WTC11 (cell line): ENCODE measurements around the gene ZMIZ1. TPM values are rescaled to one million over a fixed set of nuclear protein-coding genes. Genes with fewer than 3 reads are reported as not detected.

Experiments used
- ATAC-seq: fragments of 200-7000 bp; cut with Tn5 transposase; 2 replicates; pipeline ENCODE4 v1.10.0; 2021; ENCODE audit warnings: mild to moderate bottlenecking, moderate library complexity
- CTCF ChIA-PET: fragments of 300-600 bp; sonication (Branson Sonifier 250); formaldehyde crosslinking; loops from one replicate; lab custom pipeline; 2021; ENCODE audit warnings: antibody characterized with exemption; lab: Charles Lee
- POLR2A ChIA-PET: fragments of 350-600 bp; sonication (Branson Sonifier 250); formaldehyde crosslinking; loops from one replicate; lab custom pipeline; 2021; ENCODE audit warnings: antibody characterized with exemption; lab: Charles Lee
- DNase-seq: peaks from one replicate; pipeline ENCODE4 v3.0.0; 2021; ENCODE audit warnings: low spot score
- H3K27ac Mint-ChIP-seq: 2 replicates; pipeline ENCODE4 v1.8.0; 2021; ENCODE audit warnings: mixed read lengths
- H3K27me3 Mint-ChIP-seq: 2 replicates; pipeline ENCODE4 v1.8.0; 2021; ENCODE audit warnings: low read depth, mild to moderate bottlenecking, moderate library complexity, mixed read lengths
- H3K36me3 Mint-ChIP-seq: 2 replicates; pipeline ENCODE4 v1.8.0; 2021; ENCODE audit warnings: mixed read lengths
- H3K4me1 Mint-ChIP-seq: 2 replicates; pipeline ENCODE4 v1.8.0; 2022; ENCODE audit warnings: mixed read lengths
- H3K4me3 Mint-ChIP-seq: 2 replicates; pipeline ENCODE4 v1.8.0; 2021; ENCODE audit warnings: mild to moderate bottlenecking, moderate library complexity, mixed read lengths
- H3K9me3 Mint-ChIP-seq: 2 replicates; pipeline ENCODE4 v1.8.0; 2021; ENCODE audit warnings: mixed read lengths
- ATF3 ChIP-seq: sonication (generic); formaldehyde crosslinking; conservative IDR thresholded peaks from 2 replicates; pipeline ENCODE4 v1.8.1; 2022; ENCODE audit warnings: mild to moderate bottlenecking, missing genetic modification reagents
- CREM ChIP-seq: sonication (generic); formaldehyde crosslinking; IDR thresholded peaks from 2 replicates; pipeline ENCODE4 v1.8.1; 2022; ENCODE audit warnings: mild to moderate bottlenecking, missing genetic modification reagents, moderate library complexity
- ESRRA ChIP-seq: sonication (generic); formaldehyde crosslinking; IDR thresholded peaks from 2 replicates; pipeline ENCODE4 v1.8.1; 2022; ENCODE audit warnings: mild to moderate bottlenecking, missing genetic modification reagents, borderline replicate concordance
- FOXJ3 ChIP-seq: sonication (generic); formaldehyde crosslinking; IDR thresholded peaks from 2 replicates; pipeline ENCODE4 v1.9.0; 2021; ENCODE audit warnings: missing genetic modification reagents, mild to moderate bottlenecking, borderline replicate concordance
- FOXK1 ChIP-seq: sonication (generic); formaldehyde crosslinking; IDR thresholded peaks from 2 replicates; pipeline ENCODE4 v1.8.0; 2022; ENCODE audit warnings: mild to moderate bottlenecking, moderate library complexity, missing genetic modification reagents
- GRHL2 ChIP-seq: fragments of 250-450 bp; sonication (Bioruptor Pico); IDR thresholded peaks from 2 replicates; pipeline ENCODE4 v1.8.0; 2022; ENCODE audit warnings: mild to moderate bottlenecking, moderate library complexity; ENCODE audit not compliant: insufficient replicate concordance, severe bottlenecking
- IRF2 ChIP-seq: sonication (generic); formaldehyde crosslinking; IDR thresholded peaks from 2 replicates; pipeline ENCODE4 v1.8.0; 2022; ENCODE audit warnings: low read depth, missing genetic modification reagents, borderline replicate concordance
- JAZF1 ChIP-seq: fragments of 250-450 bp; sonication (Bioruptor Pico); IDR thresholded peaks from 2 replicates; pipeline ENCODE4 v1.9.0; 2021; ENCODE audit warnings: moderate library complexity, mild to moderate bottlenecking, inconsistent platforms
- JUN ChIP-seq: sonication (generic); formaldehyde crosslinking; IDR thresholded peaks from 2 replicates; pipeline ENCODE4 v1.8.0; 2023; ENCODE audit warnings: mild to moderate bottlenecking, missing genetic modification reagents
- NFATC4 ChIP-seq: fragments of 250-450 bp; sonication (Bioruptor Pico); IDR thresholded peaks from 2 replicates; pipeline ENCODE4 v1.9.0; 2021; ENCODE audit warnings: mild to moderate bottlenecking
- RORB ChIP-seq: fragments of 250-450 bp; sonication (Bioruptor Pico); IDR thresholded peaks from 2 replicates; pipeline ENCODE4 v1.9.0; 2021; ENCODE audit warnings: mild to moderate bottlenecking
- SMAD3 ChIP-seq: sonication (generic); formaldehyde crosslinking; IDR thresholded peaks from 2 replicates; pipeline ENCODE4 v1.8.0; 2022; ENCODE audit warnings: missing genetic modification reagents, mild to moderate bottlenecking, borderline replicate concordance
- TCF7 ChIP-seq: sonication (generic); formaldehyde crosslinking; IDR thresholded peaks from 2 replicates; pipeline ENCODE4 v1.8.0; 2022; ENCODE audit warnings: mild to moderate bottlenecking, low read depth, missing genetic modification reagents, moderate library complexity
- TEAD1 ChIP-seq: sonication (generic); formaldehyde crosslinking; IDR thresholded peaks from 2 replicates; pipeline ENCODE4 v1.8.0; 2022; ENCODE audit warnings: mild to moderate bottlenecking, missing genetic modification reagents
- TP53 ChIP-seq: sonication (generic); formaldehyde crosslinking; IDR thresholded peaks from 2 replicates; pipeline ENCODE4 v1.8.1; 2023; ENCODE audit warnings: mild to moderate bottlenecking, missing genetic modification reagents
- USF1 ChIP-seq: sonication (generic); formaldehyde crosslinking; IDR thresholded peaks from 2 replicates; pipeline ENCODE4 v1.8.0; 2022; ENCODE audit warnings: mild to moderate bottlenecking, missing genetic modification reagents
- USF2 ChIP-seq: sonication (generic); formaldehyde crosslinking; IDR thresholded peaks from 2 replicates; pipeline ENCODE4 v1.8.1; 2023; ENCODE audit warnings: mild to moderate bottlenecking, missing genetic modification reagents, moderate library complexity
- ZBTB21 ChIP-seq: sonication (generic); formaldehyde crosslinking; IDR thresholded peaks from 2 replicates; pipeline ENCODE4 v1.8.1; 2023; ENCODE audit warnings: mild to moderate bottlenecking, missing genetic modification reagents, borderline replicate concordance
- ZNF138 ChIP-seq: sonication (generic); formaldehyde crosslinking; conservative IDR thresholded peaks from 2 replicates; pipeline ENCODE4 v1.8.1; 2022; ENCODE audit warnings: mild to moderate bottlenecking, moderate library complexity, missing genetic modification reagents
- ZNF232 ChIP-seq: sonication (generic); formaldehyde crosslinking; IDR thresholded peaks from 2 replicates; pipeline ENCODE4 v1.8.0; 2022; ENCODE audit warnings: mild to moderate bottlenecking, missing genetic modification reagents
- ZNF416 ChIP-seq: fragments of 250-450 bp; sonication (Bioruptor Pico); IDR thresholded peaks from 2 replicates; pipeline ENCODE4 v1.9.0; 2021; ENCODE audit warnings: mild to moderate bottlenecking, inconsistent platforms
- total RNA-seq: library from RNA; stranded (reverse); gene quantifications from 3 replicates; pipeline ENCODE4 v1.2.3, GENCODE V29; 2021
- TF ChIP-seq, protein P1 (sequence below): sonication (generic); formaldehyde crosslinking; IDR thresholded peaks from 2 replicates; pipeline ENCODE4 v1.8.0; 2023; ENCODE audit warnings: missing genetic modification reagents
- TF ChIP-seq, protein P2 (sequence below): sonication (generic); formaldehyde crosslinking; IDR thresholded peaks from 2 replicates; pipeline ENCODE4 v1.8.0; 2023; ENCODE audit warnings: mild to moderate bottlenecking, missing genetic modification reagents
- TF ChIP-seq, protein P3 (sequence below): fragments of 250-450 bp; sonication (Bioruptor Pico); IDR thresholded peaks from 2 replicates; pipeline ENCODE4 v1.9.0; 2021; ENCODE audit warnings: mild to moderate bottlenecking

ZMIZ1 gene
- total RNA-seq, 1 experiment from 2014 or later: 44.4 TPM

DNA sequence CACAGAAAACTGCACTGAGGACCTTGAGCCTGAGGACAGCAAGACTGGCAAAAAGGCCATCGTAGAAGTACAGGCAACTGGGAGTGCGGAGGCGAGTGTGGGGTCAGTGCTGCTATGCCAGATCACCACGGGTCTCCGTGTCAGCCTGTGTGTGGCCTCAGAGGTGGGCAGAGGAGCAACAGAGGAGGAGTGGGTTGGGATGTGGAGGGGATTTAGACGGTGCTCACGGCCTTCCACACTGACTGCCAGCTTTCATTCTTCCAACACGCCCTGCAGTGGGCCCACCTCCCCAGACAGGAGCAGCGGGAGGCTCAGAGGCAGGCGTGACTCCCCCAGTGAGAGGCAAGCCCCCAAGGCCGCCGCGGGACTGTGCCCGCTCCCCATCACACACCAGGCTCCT is 17.0 kb upstream of the ZMIZ1 start:
- Mint-ChIP-seq H3K27ac (no peak overlapping the region), H3K36me3 (no peaks in the 10 kb centered on the region), H3K9me3 (no peaks in the 10 kb centered on the region), H3K4me3 (no peak overlapping the region), H3K27me3 (peaks cover 7% of the 10 kb centered on the region), H3K4me1 (peaks cover 51% of the 10 kb centered on the region)
- ATAC-seq: no peak
- ChIA-PET POLR2A (interaction anchor here (1.1 to 1.3 kb wide), 2 partner anchors 13 to 14 kb away, joined by 3 read pairs; no protein-coding TSS in a partner anchor), CTCF (interaction anchor here (0.6 to 1.7 kb wide), 23 partner anchors 10 to 387 kb away, joined by 3 to 15 read pairs (median 4); no protein-coding TSS in a partner anchor)
- TF ChIP-seq TCF7 (CRISPR knock-in tag) (no peak), JUN (CRISPR knock-in tag) (no peak), USF1 (no peak), GRHL2 (CRISPR knock-in tag) (no peak), ZNF416 (no peak), TEAD1 (no peak), JAZF1 (CRISPR knock-in tag) (no peak), CREM (CRISPR knock-in tag) (no peak), ESRRA (CRISPR knock-in tag) (no peak), ZNF232 (CRISPR knock-in tag) (no peak), TP53 (no peak), FOXJ3 (no peak), SMAD3 (no peak)
- TF ChIP-seq, protein P1, sequence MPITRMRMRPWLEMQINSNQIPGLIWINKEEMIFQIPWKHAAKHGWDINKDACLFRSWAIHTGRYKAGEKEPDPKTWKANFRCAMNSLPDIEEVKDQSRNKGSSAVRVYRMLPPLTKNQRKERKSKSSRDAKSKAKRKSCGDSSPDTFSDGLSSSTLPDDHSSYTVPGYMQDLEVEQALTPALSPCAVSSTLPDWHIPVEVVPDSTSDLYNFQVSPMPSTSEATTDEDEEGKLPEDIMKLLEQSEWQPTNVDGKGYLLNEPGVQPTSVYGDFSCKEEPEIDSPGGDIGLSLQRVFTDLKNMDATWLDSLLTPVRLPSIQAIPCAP (CRISPR knock-in tag): no peak
- TF ChIP-seq, protein P2, sequence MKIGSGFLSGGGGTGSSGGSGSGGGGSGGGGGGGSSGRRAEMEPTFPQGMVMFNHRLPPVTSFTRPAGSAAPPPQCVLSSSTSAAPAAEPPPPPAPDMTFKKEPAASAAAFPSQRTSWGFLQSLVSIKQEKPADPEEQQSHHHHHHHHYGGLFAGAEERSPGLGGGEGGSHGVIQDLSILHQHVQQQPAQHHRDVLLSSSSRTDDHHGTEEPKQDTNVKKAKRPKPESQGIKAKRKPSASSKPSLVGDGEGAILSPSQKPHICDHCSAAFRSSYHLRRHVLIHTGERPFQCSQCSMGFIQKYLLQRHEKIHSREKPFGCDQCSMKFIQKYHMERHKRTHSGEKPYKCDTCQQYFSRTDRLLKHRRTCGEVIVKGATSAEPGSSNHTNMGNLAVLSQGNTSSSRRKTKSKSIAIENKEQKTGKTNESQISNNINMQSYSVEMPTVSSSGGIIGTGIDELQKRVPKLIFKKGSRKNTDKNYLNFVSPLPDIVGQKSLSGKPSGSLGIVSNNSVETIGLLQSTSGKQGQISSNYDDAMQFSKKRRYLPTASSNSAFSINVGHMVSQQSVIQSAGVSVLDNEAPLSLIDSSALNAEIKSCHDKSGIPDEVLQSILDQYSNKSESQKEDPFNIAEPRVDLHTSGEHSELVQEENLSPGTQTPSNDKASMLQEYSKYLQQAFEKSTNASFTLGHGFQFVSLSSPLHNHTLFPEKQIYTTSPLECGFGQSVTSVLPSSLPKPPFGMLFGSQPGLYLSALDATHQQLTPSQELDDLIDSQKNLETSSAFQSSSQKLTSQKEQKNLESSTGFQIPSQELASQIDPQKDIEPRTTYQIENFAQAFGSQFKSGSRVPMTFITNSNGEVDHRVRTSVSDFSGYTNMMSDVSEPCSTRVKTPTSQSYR (CRISPR knock-in tag): no peak
- peak; percentile 11 for DNase-seq

GRCh38 chr10:79052291-79053080 is 16.3 kb upstream of the ZMIZ1 start:
- H3K9me3 Mint-ChIP-seq: no peaks in the 10 kb centered on the region
- no peaks in the 10 kb centered on the region for H3K36me3 Mint-ChIP-seq
- DNase-seq (peak; percentile 23), ATAC-seq (peak; percentile 46)
- peaks cover 14% of the 10 kb centered on the region for H3K27me3 Mint-ChIP-seq
- no peak overlapping the region for H3K27ac Mint-ChIP-seq
- ChIA-PET POLR2A (interaction anchor here (1.1 to 1.3 kb wide), 2 partner anchors 13 to 14 kb away, joined by 3 read pairs; no protein-coding TSS in a partner anchor), CTCF (interaction anchor here (0.6 to 1.7 kb wide), 22 partner anchors 9 to 387 kb away, joined by 3 to 15 read pairs (median 4); no protein-coding TSS in a partner anchor)
- peaks cover 57% of the 10 kb centered on the region for H3K4me1 Mint-ChIP-seq
- no peak overlapping the region for H3K4me3 Mint-ChIP-seq
- TF ChIP-seq ESRRA (CRISPR knock-in tag) (no peak), TCF7 (CRISPR knock-in tag) (no peak), USF1 (peak; percentile 23; the same call in 1 of the 2 replicates), ZNF416 (no peak), USF2 (CRISPR knock-in tag) (peak; percentile 74), FOXJ3 (no peak), JUN (CRISPR knock-in tag) (no peak), NFATC4 (CRISPR knock-in tag) (no peak), RORB (no peak), FOXK1 (CRISPR knock-in tag) (no peak), ZNF138 (no peak), ZBTB21 (CRISPR knock-in tag) (no peak), ATF3 (CRISPR knock-in tag) (no peak), IRF2 (CRISPR knock-in tag) (no peak)
- TF ChIP-seq, protein P3, sequence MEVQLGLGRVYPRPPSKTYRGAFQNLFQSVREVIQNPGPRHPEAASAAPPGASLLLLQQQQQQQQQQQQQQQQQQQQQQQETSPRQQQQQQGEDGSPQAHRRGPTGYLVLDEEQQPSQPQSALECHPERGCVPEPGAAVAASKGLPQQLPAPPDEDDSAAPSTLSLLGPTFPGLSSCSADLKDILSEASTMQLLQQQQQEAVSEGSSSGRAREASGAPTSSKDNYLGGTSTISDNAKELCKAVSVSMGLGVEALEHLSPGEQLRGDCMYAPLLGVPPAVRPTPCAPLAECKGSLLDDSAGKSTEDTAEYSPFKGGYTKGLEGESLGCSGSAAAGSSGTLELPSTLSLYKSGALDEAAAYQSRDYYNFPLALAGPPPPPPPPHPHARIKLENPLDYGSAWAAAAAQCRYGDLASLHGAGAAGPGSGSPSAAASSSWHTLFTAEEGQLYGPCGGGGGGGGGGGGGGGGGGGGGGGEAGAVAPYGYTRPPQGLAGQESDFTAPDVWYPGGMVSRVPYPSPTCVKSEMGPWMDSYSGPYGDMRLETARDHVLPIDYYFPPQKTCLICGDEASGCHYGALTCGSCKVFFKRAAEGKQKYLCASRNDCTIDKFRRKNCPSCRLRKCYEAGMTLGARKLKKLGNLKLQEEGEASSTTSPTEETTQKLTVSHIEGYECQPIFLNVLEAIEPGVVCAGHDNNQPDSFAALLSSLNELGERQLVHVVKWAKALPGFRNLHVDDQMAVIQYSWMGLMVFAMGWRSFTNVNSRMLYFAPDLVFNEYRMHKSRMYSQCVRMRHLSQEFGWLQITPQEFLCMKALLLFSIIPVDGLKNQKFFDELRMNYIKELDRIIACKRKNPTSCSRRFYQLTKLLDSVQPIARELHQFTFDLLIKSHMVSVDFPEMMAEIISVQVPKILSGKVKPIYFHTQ (CRISPR knock-in tag): no peak
